ENCODE results near the gene POC1A.

GRCh38 chr3:52196977-52197376, 42.8 kb upstream of the POC1A start:
- TF ChIP-seq RFX5 (IDR thresholded peaks at IDR 0.05; ENCODE audit: low read depth, low read length) (no peak), GABPA (tag; conservative IDR thresholded peaks at IDR 0.05; ENCODE audit: low read depth) (no peak), TRIM28 (IDR thresholded peaks at IDR 0.05) (no peak), USF2 (CRISPR knock-in tag; IDR thresholded peaks at IDR 0.05) (no peak), BRD4 (IDR thresholded peaks at IDR 0.05) (no peak), ELF4 (CRISPR knock-in tag; IDR thresholded peaks at IDR 0.05) (no peak), CTCF (IDR thresholded peaks at IDR 0.05 in 2 of 3, conservative IDR thresholded peaks at IDR 0.05 in 1 of 3; ENCODE audit: insufficient read depth in 2 of 3, low read depth in 1 of 3, low read length in 3 of 3) (no peak)

All from K562 (cell line).